HL-60 (cell line): ENCODE measurements around the gene ADAMTS2.

Source experiments
- DNase-seq, 2 experiments: peaks; one replicate each; pipeline ENCODE4 v3.0.0-alpha.2; 2010 to 2020; ENCODE audit warnings: low read depth in 1 of 2, low spot score in 1 of 2
- H3K27ac ChIP-seq: fragments of 250-450 bp; sonication (Bioruptor Pico); replicated peaks from 2 replicates; pipeline ENCODE4 v1.5.1; 2020; ENCODE audit warnings: mild to moderate bottlenecking, moderate library complexity
- H3K27me3 ChIP-seq: fragments of 250-450 bp; sonication (Bioruptor Pico); 2 replicates; pipeline ENCODE4 v1.5.1; 2021; ENCODE audit warnings: mild to moderate bottlenecking, moderate library complexity; ENCODE audit not compliant: insufficient read depth, poor library complexity, severe bottlenecking
- H3K4me3 ChIP-seq: replicated peaks from 2 replicates; pipeline ENCODE4 v1.5.1; 2011; ENCODE audit warnings: mild to moderate bottlenecking, control low read depth, low read length; ENCODE audit not compliant: insufficient read depth
- GABPA ChIP-seq: IDR thresholded peaks from 2 replicates; pipeline ENCODE4 v1.6.1; 2012; ENCODE audit warnings: low read depth
- POLR2AphosphoS5 ChIP-seq: IDR thresholded peaks from 2 replicates; pipeline ENCODE4 v1.6.1; 2012; ENCODE audit warnings: low read depth
- SPI1 ChIP-seq: IDR thresholded peaks from 2 replicates; pipeline ENCODE4 v1.6.1; 2012; ENCODE audit warnings: low read depth, mild to moderate bottlenecking, borderline replicate concordance
- TF ChIP-seq, protein P1 (sequence below): IDR thresholded peaks from one replicate; pipeline ENCODE4 v1.5.1; 2011; ENCODE audit warnings: low read length, control low read depth, inconsistent platforms; ENCODE audit not compliant: insufficient read depth
- TF ChIP-seq, protein P2 (sequence below): IDR thresholded peaks from 2 replicates; pipeline ENCODE4 v1.6.1; 2012; ENCODE audit warnings: low read depth; ENCODE audit not compliant: insufficient replicate concordance

Gene ADAMTS2

DNA sequence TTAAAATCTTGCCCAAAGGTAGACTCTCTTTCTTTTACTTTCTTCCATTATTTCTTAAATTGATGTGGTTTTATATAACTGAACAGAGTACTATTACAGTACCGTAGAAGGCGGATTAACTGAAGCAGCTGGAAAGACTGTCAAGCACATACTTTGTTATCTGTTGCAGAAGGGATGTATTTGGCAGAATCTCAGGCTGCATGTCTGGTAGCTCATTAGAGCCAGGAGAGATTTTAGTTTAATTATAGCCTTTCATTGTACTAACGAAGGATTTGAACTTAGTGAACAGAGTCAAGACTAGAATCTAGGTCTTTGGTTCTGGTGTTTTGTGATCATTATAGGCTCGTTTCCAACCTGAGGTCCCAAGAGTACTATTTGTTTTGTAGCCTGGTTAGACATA lies 264.5 kb downstream of the ADAMTS2 start:
- Histone ChIP-seq H3K27ac (no peak overlapping the region), H3K4me3 (no peak overlapping the region), H3K27me3 (no peaks in the 10 kb centered on the region)
- DNase-seq: no peak
- TF ChIP-seq, protein P1, sequence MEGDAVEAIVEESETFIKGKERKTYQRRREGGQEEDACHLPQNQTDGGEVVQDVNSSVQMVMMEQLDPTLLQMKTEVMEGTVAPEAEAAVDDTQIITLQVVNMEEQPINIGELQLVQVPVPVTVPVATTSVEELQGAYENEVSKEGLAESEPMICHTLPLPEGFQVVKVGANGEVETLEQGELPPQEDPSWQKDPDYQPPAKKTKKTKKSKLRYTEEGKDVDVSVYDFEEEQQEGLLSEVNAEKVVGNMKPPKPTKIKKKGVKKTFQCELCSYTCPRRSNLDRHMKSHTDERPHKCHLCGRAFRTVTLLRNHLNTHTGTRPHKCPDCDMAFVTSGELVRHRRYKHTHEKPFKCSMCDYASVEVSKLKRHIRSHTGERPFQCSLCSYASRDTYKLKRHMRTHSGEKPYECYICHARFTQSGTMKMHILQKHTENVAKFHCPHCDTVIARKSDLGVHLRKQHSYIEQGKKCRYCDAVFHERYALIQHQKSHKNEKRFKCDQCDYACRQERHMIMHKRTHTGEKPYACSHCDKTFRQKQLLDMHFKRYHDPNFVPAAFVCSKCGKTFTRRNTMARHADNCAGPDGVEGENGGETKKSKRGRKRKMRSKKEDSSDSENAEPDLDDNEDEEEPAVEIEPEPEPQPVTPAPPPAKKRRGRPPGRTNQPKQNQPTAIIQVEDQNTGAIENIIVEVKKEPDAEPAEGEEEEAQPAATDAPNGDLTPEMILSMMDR: no peak
- TF ChIP-seq, protein P2, sequence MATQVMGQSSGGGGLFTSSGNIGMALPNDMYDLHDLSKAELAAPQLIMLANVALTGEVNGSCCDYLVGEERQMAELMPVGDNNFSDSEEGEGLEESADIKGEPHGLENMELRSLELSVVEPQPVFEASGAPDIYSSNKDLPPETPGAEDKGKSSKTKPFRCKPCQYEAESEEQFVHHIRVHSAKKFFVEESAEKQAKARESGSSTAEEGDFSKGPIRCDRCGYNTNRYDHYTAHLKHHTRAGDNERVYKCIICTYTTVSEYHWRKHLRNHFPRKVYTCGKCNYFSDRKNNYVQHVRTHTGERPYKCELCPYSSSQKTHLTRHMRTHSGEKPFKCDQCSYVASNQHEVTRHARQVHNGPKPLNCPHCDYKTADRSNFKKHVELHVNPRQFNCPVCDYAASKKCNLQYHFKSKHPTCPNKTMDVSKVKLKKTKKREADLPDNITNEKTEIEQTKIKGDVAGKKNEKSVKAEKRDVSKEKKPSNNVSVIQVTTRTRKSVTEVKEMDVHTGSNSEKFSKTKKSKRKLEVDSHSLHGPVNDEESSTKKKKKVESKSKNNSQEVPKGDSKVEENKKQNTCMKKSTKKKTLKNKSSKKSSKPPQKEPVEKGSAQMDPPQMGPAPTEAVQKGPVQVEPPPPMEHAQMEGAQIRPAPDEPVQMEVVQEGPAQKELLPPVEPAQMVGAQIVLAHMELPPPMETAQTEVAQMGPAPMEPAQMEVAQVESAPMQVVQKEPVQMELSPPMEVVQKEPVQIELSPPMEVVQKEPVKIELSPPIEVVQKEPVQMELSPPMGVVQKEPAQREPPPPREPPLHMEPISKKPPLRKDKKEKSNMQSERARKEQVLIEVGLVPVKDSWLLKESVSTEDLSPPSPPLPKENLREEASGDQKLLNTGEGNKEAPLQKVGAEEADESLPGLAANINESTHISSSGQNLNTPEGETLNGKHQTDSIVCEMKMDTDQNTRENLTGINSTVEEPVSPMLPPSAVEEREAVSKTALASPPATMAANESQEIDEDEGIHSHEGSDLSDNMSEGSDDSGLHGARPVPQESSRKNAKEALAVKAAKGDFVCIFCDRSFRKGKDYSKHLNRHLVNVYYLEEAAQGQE: no peak
- TF ChIP-seq POLR2AphosphoS5: no peak
- TF ChIP-seq GABPA: no peak
- TF ChIP-seq SPI1: no peak

DNA sequence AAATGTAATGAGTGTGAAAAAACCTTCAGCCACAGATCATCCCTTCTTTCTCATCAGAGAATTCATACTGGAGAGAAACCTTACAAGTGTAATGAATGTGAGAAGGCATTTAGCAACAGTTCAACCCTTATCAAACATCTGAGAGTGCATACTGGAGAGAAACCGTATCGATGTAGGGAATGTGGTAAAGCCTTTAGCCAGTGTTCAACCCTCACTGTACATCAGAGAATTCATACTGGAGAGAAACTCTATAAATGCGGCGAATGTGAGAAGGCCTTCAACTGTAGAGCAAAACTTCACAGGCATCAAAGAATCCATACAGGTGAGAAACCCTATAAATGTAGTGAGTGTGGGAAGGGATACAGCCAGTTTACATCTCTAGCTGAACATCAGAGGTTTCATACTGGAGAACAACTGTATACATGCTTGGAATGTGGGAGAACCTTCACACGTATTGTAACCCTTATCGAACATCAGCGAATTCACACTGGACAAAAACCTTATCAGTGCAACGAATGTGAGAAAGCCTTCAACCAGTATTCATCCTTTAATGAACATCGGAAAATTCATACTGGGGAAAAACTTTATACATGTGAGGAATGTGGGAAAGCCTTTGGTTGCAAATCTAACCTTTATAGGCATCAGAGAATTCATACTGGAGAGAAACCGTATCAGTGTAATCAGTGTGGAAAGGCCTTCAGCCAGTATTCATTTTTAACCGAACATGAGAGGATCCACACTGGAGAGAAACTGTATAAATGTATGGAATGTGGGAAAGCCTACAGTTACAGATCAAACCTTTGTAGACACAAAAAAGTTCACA lies 265.9 kb downstream of the ADAMTS2 start:
- no peaks in the 10 kb centered on the region for H3K27me3 ChIP-seq
- no peak for DNase-seq
- H3K27ac ChIP-seq: no peak overlapping the region
- TF ChIP-seq, protein P2: no peak
- TF ChIP-seq POLR2AphosphoS5 (no peak), SPI1 (no peak), GABPA (no peak)
- TF ChIP-seq, protein P1: no peak
- no peak overlapping the region for H3K4me3 ChIP-seq

DNA sequence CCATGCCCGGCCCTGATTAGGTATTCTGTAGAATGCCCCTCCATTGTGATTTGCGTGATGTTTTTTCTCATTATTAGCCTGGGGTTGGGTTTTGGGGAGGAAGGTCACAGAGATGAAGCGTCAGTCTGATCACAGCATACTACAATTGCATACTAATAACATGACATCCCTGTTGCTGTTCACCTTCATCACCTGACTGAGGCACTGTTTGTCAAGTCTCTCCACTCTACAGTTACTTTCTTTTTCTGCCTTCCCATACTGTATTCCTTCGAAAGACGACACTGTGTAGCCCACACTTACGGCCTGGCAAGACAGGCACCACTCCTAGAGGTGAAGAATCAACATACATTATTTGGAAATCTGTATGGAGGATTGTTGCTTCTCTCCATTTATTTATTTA lies 279.6 kb downstream of the ADAMTS2 start:
- Histone ChIP-seq H3K4me3 (no peak overlapping the region), H3K27ac (no peak overlapping the region), H3K27me3 (no peaks in the 10 kb centered on the region)
- TF ChIP-seq POLR2AphosphoS5 (no peak), GABPA (no peak)
- no peak for DNase-seq

DNA sequence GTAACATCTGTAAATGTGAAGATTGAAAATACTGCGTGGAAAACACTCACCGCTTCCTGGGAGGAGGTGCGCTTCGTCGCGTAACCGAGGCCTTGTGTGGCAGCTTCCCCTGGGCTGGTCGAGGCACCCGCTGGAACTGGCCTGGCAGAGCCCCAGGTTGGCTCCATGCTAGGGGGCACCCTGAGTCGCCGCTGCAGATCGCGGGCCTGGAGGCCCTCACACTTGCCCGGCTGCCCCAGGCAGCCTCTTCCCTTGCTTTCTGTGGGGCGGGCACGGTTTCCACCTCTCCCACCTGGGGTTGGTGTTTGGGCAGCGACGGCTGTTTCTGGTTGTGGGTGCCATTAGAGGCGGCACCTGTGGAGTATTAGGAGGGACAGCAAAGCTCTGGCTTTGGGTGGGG lies 284.2 kb downstream of the ADAMTS2 start:
- Histone ChIP-seq H3K4me3 (no peak overlapping the region), H3K27ac (no peak overlapping the region), H3K27me3 (no peaks in the 10 kb centered on the region)
- TF ChIP-seq GABPA (no peak), POLR2AphosphoS5 (no peak)
- TF ChIP-seq, protein P2: no peak
- DNase-seq: no peak
